H9 (cell line): ENCODE measurements around the gene HAUS7. TPM values are rescaled to one million over a fixed set of nuclear protein-coding genes. Genes with fewer than 3 reads are reported as not detected.

Experiments
- DNase-seq: peaks from one replicate; pipeline ENCODE4 v3.0.0-alpha.2; 2017
- H2AFZ ChIP-seq: one replicate; pipeline ENCODE4 v1.6.1; 2013; ENCODE audit warnings: mild to moderate bottlenecking, low read length, control low read depth, moderate library complexity
- H2AK5ac ChIP-seq: 2 replicates; pipeline ENCODE4 v1.6.1; 2013; ENCODE audit warnings: low read length, control low read depth, mixed read lengths; ENCODE audit not compliant: insufficient read length
- H2BK120ac ChIP-seq: one replicate; pipeline ENCODE4 v1.6.1; 2013; ENCODE audit warnings: low read depth, mild to moderate bottlenecking, low read length, control low read depth, inconsistent platforms; ENCODE audit not compliant: poor library complexity, severe bottlenecking
- H2BK12ac ChIP-seq: 2 replicates; pipeline ENCODE4 v1.6.1; 2013; ENCODE audit warnings: low read length, control low read depth, mixed read lengths, low read depth; ENCODE audit not compliant: insufficient read length
- H2BK15ac ChIP-seq: 2 replicates; pipeline ENCODE4 v1.6.1; 2013; ENCODE audit warnings: low read depth, low read length, control low read depth
- H2BK20ac ChIP-seq: one replicate; pipeline ENCODE4 v1.6.1; 2013; ENCODE audit warnings: low read depth, mild to moderate bottlenecking, low read length, control low read depth, inconsistent platforms; ENCODE audit not compliant: poor library complexity, severe bottlenecking
- H2BK5ac ChIP-seq: 2 replicates; pipeline ENCODE4 v1.6.1; 2013; ENCODE audit warnings: low read length, control low read depth, mixed read lengths; ENCODE audit not compliant: insufficient read length
- H3K14ac ChIP-seq: 2 replicates; pipeline ENCODE4 v1.6.1; 2013; ENCODE audit warnings: low read length, control low read depth; ENCODE audit not compliant: insufficient read depth
- H3K18ac ChIP-seq: 2 replicates; pipeline ENCODE4 v1.6.1; 2013; ENCODE audit warnings: low read depth, mild to moderate bottlenecking, mixed read lengths, low read length, control low read depth; ENCODE audit not compliant: insufficient read length
- H3K23ac ChIP-seq: 2 replicates; pipeline ENCODE4 v1.6.1; 2013; ENCODE audit warnings: low read length, control low read depth, mixed read lengths, low read depth; ENCODE audit not compliant: insufficient read length
- H3K23me2 ChIP-seq: 2 replicates; pipeline ENCODE4 v1.6.1; 2013; ENCODE audit warnings: low read depth, mild to moderate bottlenecking, mixed read lengths, low read length, control low read depth; ENCODE audit not compliant: insufficient read length, poor library complexity, severe bottlenecking
- H3K27ac ChIP-seq: 2 replicates; pipeline ENCODE4 v1.5.1; 2013; ENCODE audit warnings: low read length, control low read depth, mixed read lengths, low read depth; ENCODE audit not compliant: insufficient read length
- H3K27me3 ChIP-seq: 2 replicates; pipeline ENCODE4 v1.6.1; 2013; ENCODE audit warnings: low read length, control low read depth, inconsistent platforms; ENCODE audit not compliant: insufficient read depth
- H3K4ac ChIP-seq: 2 replicates; pipeline ENCODE4 v1.6.1; 2013; ENCODE audit warnings: low read depth, mild to moderate bottlenecking, control low read depth, inconsistent platforms, low read length, moderate library complexity
- H3K4me1 ChIP-seq: 2 replicates; pipeline ENCODE4 v1.6.1; 2013; ENCODE audit warnings: low read length, control low read depth, inconsistent platforms; ENCODE audit not compliant: insufficient read depth
- H3K4me2 ChIP-seq: 2 replicates; pipeline ENCODE4 v1.6.1; 2013; ENCODE audit warnings: low read length, control low read depth, mixed read lengths; ENCODE audit not compliant: insufficient read length, insufficient read depth
- H3K56ac ChIP-seq: 2 replicates; pipeline ENCODE4 v1.6.1; 2013; ENCODE audit warnings: low read depth, mild to moderate bottlenecking, mixed read lengths, low read length, control low read depth; ENCODE audit not compliant: insufficient read length
- H3K79me1 ChIP-seq: 2 replicates; pipeline ENCODE4 v1.6.1; 2013; ENCODE audit warnings: low read depth, mild to moderate bottlenecking, moderate library complexity, low read length, control low read depth, inconsistent platforms; ENCODE audit not compliant: insufficient read depth, poor library complexity, severe bottlenecking
- H3K79me2 ChIP-seq: 2 replicates; pipeline ENCODE4 v1.6.1; 2013; ENCODE audit warnings: low read length, control low read depth, inconsistent platforms; ENCODE audit not compliant: insufficient read depth
- H3K9ac ChIP-seq: 2 replicates; pipeline ENCODE4 v1.6.1; 2013; ENCODE audit warnings: low read length, control low read depth, mixed read lengths; ENCODE audit not compliant: insufficient read length; ENCODE audit errors: extremely low read depth
- H3K9me3 ChIP-seq: one replicate; pipeline ENCODE4 v1.6.1; 2013; ENCODE audit warnings: low read depth, low read length, inconsistent platforms; ENCODE audit not compliant: control insufficient read depth
- H3T11ph ChIP-seq: one replicate; pipeline ENCODE4 v1.6.1; 2013; ENCODE audit warnings: mild to moderate bottlenecking, low read length, control low read depth, inconsistent platforms
- H4K20me1 ChIP-seq: one replicate; pipeline ENCODE4 v1.6.1; 2013; ENCODE audit not compliant: control insufficient read depth, insufficient read length, insufficient read depth
- H4K5ac ChIP-seq: 2 replicates; pipeline ENCODE4 v1.6.1; 2013; ENCODE audit warnings: low read depth, mild to moderate bottlenecking, mixed read lengths, low read length, control low read depth; ENCODE audit not compliant: insufficient read length
- H4K8ac ChIP-seq: replicated peaks from 2 replicates; pipeline ENCODE4 v1.6.1; 2013; ENCODE audit warnings: low read length, control low read depth, mixed read lengths, low read depth; ENCODE audit not compliant: insufficient read length
- H4K91ac ChIP-seq: 2 replicates; pipeline ENCODE4 v1.6.1; 2013; ENCODE audit warnings: low read depth, mild to moderate bottlenecking, moderate library complexity, mixed read lengths, low read length, control low read depth; ENCODE audit not compliant: insufficient read length
- H3K27ac Mint-ChIP-seq, 3 experiments: 2 replicates in 2 of 3; 3 replicates in 1 of 3; pipeline ENCODE4 v1.8.0; 2020 to 2021; ENCODE audit warnings: mixed read lengths in 3 of 3, mild to moderate bottlenecking in 1 of 3, moderate library complexity in 1 of 3
- H3K27me3 Mint-ChIP-seq: 2 replicates; pipeline ENCODE4 v1.8.0; 2021; ENCODE audit warnings: low read depth, mild to moderate bottlenecking, moderate library complexity, mixed read lengths
- H3K36me3 Mint-ChIP-seq, 3 experiments: 2 replicates in 2 of 3; 3 replicates in 1 of 3; pipeline ENCODE4 v1.8.0; 2020 to 2021; ENCODE audit warnings: low read depth in 3 of 3, mixed read lengths in 3 of 3; ENCODE audit not compliant: insufficient read depth in 1 of 3
- H3K4me1 Mint-ChIP-seq, 2 experiments: 2 replicates each; pipeline ENCODE4 v1.8.0; 2020; ENCODE audit warnings: mixed read lengths in 2 of 2
- H3K4me3 Mint-ChIP-seq, 2 experiments: 2 replicates in 1 of 2; 3 replicates in 1 of 2; pipeline ENCODE4 v1.8.0; 2020 to 2021; ENCODE audit warnings: mild to moderate bottlenecking in 2 of 2, mixed read lengths in 2 of 2, moderate library complexity in 1 of 2
- H3K9me3 Mint-ChIP-seq, 2 experiments: 2 replicates in 1 of 2; 3 replicates in 1 of 2; pipeline ENCODE4 v1.8.0; 2020; ENCODE audit warnings: mild to moderate bottlenecking in 2 of 2, mixed read lengths in 2 of 2, moderate library complexity in 1 of 2
- CTCF ChIP-seq: fragments of 200-600 bp; sonication (generic); conservative IDR thresholded peaks from 3 replicates; pipeline ENCODE4 v1.8.0; 2021; ENCODE audit warnings: antibody characterized with exemption, mild to moderate bottlenecking
- WGBS: extraction: QIAGEN DNeasy Blood & Tissue Kit; methylation state at CpG from one replicate; pipeline ENCODE4 v1.1.7; 2013; ENCODE audit warnings: missing lambda C conversion rate, low lambda C conversion rate, mixed read lengths; ENCODE audit not compliant: insufficient read length; ENCODE audit errors: extremely low coverage; 5-methylcytosine and 5-hydroxymethylcytosine counted together
- total RNA-seq: library from RNA; stranded (reverse); gene quantifications from 2 replicates; pipeline ENCODE4 v1.2.1, GENCODE V29; 2021

The HAUS7 gene
- total RNA-seq, 1 experiment from 2014 or later, result 45.3 TPM

DNA sequence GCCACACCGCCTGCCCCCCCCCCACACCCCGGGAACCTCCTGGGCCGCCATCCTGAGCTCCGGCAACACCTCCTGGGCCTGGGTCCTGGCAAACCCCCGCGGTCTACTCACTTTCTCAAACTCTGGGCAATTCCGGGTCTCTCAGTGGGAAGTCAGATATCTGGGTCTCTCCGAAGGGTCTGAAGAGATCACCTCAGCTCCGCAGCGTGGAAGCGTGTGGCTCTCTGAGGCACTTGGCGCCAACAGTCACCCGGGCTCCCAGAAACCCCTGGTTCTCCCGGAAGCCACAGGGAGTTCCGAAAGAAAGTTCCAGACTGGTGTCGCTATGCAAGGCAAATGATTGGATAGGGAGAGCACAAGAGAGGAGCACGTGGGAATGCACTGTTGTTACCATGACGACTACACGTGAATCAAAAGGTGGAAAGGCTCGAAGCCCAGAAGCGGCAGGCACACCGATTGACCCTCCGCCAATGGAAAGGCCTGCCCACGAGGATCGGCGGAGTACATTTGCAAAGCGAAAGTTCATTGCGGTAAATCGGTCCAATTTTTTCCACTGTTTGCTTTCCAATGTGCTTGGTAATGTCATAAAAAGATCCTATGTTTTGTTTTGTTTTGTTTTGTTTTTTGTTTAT lies 69.1 kb downstream of the HAUS7 start, which contains the start of gene PNMA6E:
PNMA6E (minus strand) TSS at position 218 of the 632 bp plus-strand sequence. CDS start 2,501 bp downstream, outside the sequence.
- H3K23me2 ChIP-seq, result no peaks in the 10 kb centered on the region
- no peak within 1 kb of the TSS for H4K8ac ChIP-seq
- Mint-ChIP-seq H3K4me3 (no peak within 1 kb of the TSS; a peak in 1 of 5 replicates), H3K4me1 (no peaks in the 10 kb centered on the region), H3K27me3 (peaks cover 42% of the 10 kb centered on the region), H3K36me3 (peaks cover 7 to 10% (median 10%) of the 10 kb centered on the region in 3 experiments), H3K27ac (no peak within 1 kb of the TSS), H3K9me3 (peaks cover 65 to 79% of the 10 kb centered on the region in 2 experiments)
- no peak within 1 kb of the TSS for H3K9ac ChIP-seq
- DNase-seq, result no peak
- no peak within 1 kb of the TSS for H3K18ac ChIP-seq
- no peak within 1 kb of the TSS for H2BK5ac ChIP-seq
- no peak within 1 kb of the TSS for H3K4ac ChIP-seq
- H3K79me2 ChIP-seq, result no peaks in the 10 kb centered on the region
- no peak within 1 kb of the TSS for H3K27ac ChIP-seq
- H3K27me3 ChIP-seq, result no peaks in the 10 kb centered on the region
- H2AFZ ChIP-seq, result no peak within 1 kb of the TSS
- H3K4me1 ChIP-seq, result no peaks in the 10 kb centered on the region
- H4K91ac ChIP-seq, result no peak within 1 kb of the TSS
- no peak within 1 kb of the TSS for H2BK15ac ChIP-seq
- WGBS, result no CpG with 5 or more reads among the region's 29 CpGs
- H3K56ac ChIP-seq, result no peak within 1 kb of the TSS
- H3K4me2 ChIP-seq, result no peak within 1 kb of the TSS
- H4K5ac ChIP-seq, result no peak within 1 kb of the TSS
- no peak within 1 kb of the TSS for H3K23ac ChIP-seq
- no peak within 1 kb of the TSS for H3K14ac ChIP-seq
- H3T11ph ChIP-seq, result no peak within 1 kb of the TSS
- no peaks in the 10 kb centered on the region for H4K20me1 ChIP-seq
- TF ChIP-seq CTCF, result no peak
- no peaks in the 10 kb centered on the region for H3K79me1 ChIP-seq
- H2AK5ac ChIP-seq, result no peak within 1 kb of the TSS
- H2BK12ac ChIP-seq, result no peak within 1 kb of the TSS
- H3K9me3 ChIP-seq, result peaks cover 10% of the 10 kb centered on the region
- no peak within 1 kb of the TSS for H2BK120ac ChIP-seq
- H2BK20ac ChIP-seq, result no peak within 1 kb of the TSS
